Esophagus muscularis mucosa (tissue), 4 donors: Measurements from ENCODE around the gene CNOT4.

Experiments
- EP300 ChIP-seq: sonication (generic); formaldehyde crosslinking; IDR thresholded peaks from one replicate; pipeline ENCODE4 v1.6.1; 2017; ENCODE audit warnings: antibody characterized with exemption
- POLR2A ChIP-seq: fragments of 450-650 bp; IDR thresholded peaks from one replicate; pipeline ENCODE4 v1.6.1; 2017; ENCODE audit warnings: antibody characterized with exemption, moderate library complexity, mild to moderate bottlenecking, low read depth
- POLR2AphosphoS5 ChIP-seq, 2 donors: sonication (generic); formaldehyde crosslinking; IDR thresholded peaks; one replicate each; pipeline ENCODE4 v1.6.1; 2017; ENCODE audit warnings: antibody characterized with exemption in 2 of 2
- TF ChIP-seq, protein P1 (sequence below), 3 experiments: fragments of 200-600 bp in 2 of 3; fragments of 450-650 bp in 1 of 3; sonication (generic) in 2 of 3; IDR thresholded peaks; one replicate each; pipeline ENCODE4 v1.5.1; 2017 to 2019; ENCODE audit warnings: antibody characterized with exemption in 3 of 3, mild to moderate bottlenecking in 2 of 3, moderate library complexity in 1 of 3

DNA sequence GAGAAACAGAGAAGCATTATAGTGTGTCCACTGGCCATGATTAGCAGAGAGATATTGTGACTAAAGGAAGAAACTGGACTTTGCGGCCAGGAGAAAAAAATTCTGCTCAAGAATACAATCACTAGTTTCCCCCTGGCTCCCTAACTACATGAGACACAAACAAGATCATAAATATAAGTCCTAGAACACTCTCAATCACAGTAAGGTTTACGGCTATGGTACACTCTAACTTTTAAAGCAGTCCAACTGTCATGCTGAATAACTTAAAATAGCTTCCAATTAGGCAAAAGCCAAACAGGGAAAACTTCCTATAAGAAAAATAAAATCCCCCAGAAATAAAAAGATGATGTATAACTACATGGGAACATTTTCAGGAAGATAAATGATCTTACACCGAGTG, 144.2 kb downstream of the CNOT4 start:
- TF ChIP-seq POLR2A (no peak), EP300 (no peak), POLR2AphosphoS5 (IDR thresholded peaks at IDR 0.05) (no peak)
- TF ChIP-seq, protein P1, sequence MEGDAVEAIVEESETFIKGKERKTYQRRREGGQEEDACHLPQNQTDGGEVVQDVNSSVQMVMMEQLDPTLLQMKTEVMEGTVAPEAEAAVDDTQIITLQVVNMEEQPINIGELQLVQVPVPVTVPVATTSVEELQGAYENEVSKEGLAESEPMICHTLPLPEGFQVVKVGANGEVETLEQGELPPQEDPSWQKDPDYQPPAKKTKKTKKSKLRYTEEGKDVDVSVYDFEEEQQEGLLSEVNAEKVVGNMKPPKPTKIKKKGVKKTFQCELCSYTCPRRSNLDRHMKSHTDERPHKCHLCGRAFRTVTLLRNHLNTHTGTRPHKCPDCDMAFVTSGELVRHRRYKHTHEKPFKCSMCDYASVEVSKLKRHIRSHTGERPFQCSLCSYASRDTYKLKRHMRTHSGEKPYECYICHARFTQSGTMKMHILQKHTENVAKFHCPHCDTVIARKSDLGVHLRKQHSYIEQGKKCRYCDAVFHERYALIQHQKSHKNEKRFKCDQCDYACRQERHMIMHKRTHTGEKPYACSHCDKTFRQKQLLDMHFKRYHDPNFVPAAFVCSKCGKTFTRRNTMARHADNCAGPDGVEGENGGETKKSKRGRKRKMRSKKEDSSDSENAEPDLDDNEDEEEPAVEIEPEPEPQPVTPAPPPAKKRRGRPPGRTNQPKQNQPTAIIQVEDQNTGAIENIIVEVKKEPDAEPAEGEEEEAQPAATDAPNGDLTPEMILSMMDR (IDR thresholded peaks at IDR 0.05): no peak
